HUES6 (cell line): Measurements from ENCODE around the gene C17orf114.

Experiments
- H3K27ac ChIP-seq: 2 replicates; pipeline ENCODE4 v1.7.0; 2013; ENCODE audit warnings: low read depth, mild to moderate bottlenecking, low read length, inconsistent platforms
- H3K27me3 ChIP-seq: 2 replicates; pipeline ENCODE4 v1.6.1; 2013; ENCODE audit warnings: low read length; ENCODE audit not compliant: control insufficient read depth, insufficient read depth
- H3K36me3 ChIP-seq: 2 replicates; pipeline ENCODE4 v1.6.1; 2013; ENCODE audit warnings: low read length; ENCODE audit not compliant: control insufficient read depth, insufficient read depth
- H3K4me1 ChIP-seq: 2 replicates; pipeline ENCODE4 v1.6.1; 2013; ENCODE audit warnings: low read length; ENCODE audit not compliant: control insufficient read depth, insufficient read depth
- H3K4me3 ChIP-seq: 2 replicates; pipeline ENCODE4 v1.5.1; 2013; ENCODE audit warnings: low read depth, low read length
- H3K9ac ChIP-seq: one replicate; pipeline ENCODE4 v1.6.1; 2013; ENCODE audit warnings: mild to moderate bottlenecking, low read length
- H3K9me3 ChIP-seq: 2 replicates; pipeline ENCODE4 v1.6.1; 2013; ENCODE audit warnings: low read depth, low read length; ENCODE audit not compliant: control insufficient read depth, insufficient read depth

C17orf114 gene

DNA sequence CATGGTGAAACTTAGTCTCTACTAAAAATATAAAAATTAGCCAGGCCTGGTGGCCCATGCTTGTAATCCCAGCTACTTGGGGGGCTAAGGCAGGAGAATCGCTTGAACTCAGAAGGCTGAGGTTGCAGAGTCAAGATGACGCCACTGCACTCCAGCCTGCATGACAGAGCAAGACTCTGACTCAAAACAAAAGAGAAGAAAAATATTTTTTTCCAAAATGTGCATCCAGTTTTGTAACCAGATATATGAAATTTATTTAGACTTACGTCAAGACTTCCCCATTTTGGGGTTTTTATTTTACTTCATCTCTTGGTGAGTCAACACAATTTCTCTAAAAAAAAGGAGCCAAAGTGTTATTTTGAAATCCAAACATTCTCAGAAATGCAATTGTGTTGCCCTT lies 35.9 kb downstream of the C17orf114 start:
- no peak overlapping the region for H3K9ac ChIP-seq
- no peaks in the 10 kb centered on the region for H3K36me3 ChIP-seq
- H3K27me3 ChIP-seq = no peaks in the 10 kb centered on the region
- H3K4me3 ChIP-seq = no peak overlapping the region
- no peak overlapping the region for H3K27ac ChIP-seq
- H3K4me1 ChIP-seq = no peaks in the 10 kb centered on the region
- H3K9me3 ChIP-seq = no peaks in the 10 kb centered on the region

DNA sequence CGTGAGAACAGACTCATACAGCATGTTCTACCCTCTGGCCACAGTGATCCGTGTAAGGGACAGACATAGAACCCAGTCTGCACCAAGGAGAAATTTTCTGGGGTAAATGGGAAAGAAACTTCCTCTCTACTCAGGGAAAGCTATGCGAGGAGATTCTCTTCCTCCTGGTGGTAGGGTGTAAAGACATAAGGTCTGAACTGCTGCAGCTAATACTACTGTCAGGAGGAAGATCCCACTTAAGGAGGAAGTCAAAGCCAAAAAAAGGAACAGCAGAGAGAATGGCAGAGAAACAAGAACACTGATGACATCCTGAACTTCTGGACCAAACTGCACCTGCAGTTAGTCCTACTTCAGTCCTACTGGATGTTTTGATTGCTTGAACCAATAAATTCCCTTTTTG lies 37.5 kb downstream of the C17orf114 start:
- Histone ChIP-seq H3K4me1 (no peaks in the 10 kb centered on the region), H3K36me3 (no peaks in the 10 kb centered on the region), H3K4me3 (no peak overlapping the region), H3K27me3 (no peaks in the 10 kb centered on the region), H3K27ac (no peak overlapping the region), H3K9ac (no peak overlapping the region), H3K9me3 (no peaks in the 10 kb centered on the region)

DNA sequence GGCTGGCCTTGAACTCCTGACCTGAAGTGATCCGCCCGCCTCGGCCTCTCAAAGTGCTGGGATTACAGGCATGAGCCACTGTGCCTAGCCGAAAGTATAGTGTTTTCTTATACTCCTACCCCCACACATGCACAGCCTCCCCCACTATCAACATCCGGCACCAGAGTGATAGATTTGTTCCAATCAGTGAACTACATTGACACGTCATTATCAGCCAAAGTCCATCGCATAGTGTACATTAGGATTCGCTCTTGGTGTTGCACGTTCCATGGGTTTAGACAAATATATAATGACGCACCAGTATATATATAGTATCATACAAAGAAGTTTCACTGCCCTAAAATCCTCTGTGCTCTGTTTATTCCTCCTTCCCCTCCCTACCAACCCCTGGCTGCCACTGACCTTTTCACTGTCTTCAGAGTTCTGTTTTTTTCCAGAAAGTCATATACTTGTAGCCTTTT lies 42.3 kb downstream of the C17orf114 start:
- H3K4me1 ChIP-seq = no peaks in the 10 kb centered on the region
- H3K27me3 ChIP-seq = peaks cover 3% of the 10 kb centered on the region; the same call in 1 of the 2 replicates
- H3K27ac ChIP-seq = no peak overlapping the region
- H3K9ac ChIP-seq = no peak overlapping the region
- H3K4me3 ChIP-seq = no peak overlapping the region
- no peaks in the 10 kb centered on the region for H3K9me3 ChIP-seq
- H3K36me3 ChIP-seq = no peaks in the 10 kb centered on the region

DNA sequence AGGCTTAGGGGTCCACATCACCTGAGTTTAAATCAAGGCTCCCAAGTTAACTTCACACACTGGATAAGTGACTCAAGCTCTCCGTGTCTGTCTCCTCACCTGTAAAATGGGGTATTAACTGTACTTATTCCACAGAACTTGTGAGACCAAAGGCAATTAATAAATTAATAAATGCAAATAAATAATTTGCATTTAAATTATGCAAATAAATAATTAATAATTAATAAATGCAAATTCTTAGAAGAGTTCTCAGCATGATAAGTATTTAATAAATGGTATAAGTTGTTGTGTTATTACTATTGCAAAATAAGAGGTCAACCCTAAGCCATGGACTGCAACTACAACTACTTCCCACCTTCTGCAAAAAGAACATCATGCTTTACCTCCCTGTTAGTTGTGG lies 48.7 kb downstream of the C17orf114 start:
- H3K4me3 ChIP-seq = no peak overlapping the region
- H3K27ac ChIP-seq = no peak overlapping the region
- H3K9ac ChIP-seq = no peak overlapping the region
- no peaks in the 10 kb centered on the region for H3K9me3 ChIP-seq
- no peaks in the 10 kb centered on the region for H3K36me3 ChIP-seq
- H3K4me1 ChIP-seq = no peaks in the 10 kb centered on the region
- peaks cover 7% of the 10 kb centered on the region; the same call in 1 of the 2 replicates for H3K27me3 ChIP-seq

DNA sequence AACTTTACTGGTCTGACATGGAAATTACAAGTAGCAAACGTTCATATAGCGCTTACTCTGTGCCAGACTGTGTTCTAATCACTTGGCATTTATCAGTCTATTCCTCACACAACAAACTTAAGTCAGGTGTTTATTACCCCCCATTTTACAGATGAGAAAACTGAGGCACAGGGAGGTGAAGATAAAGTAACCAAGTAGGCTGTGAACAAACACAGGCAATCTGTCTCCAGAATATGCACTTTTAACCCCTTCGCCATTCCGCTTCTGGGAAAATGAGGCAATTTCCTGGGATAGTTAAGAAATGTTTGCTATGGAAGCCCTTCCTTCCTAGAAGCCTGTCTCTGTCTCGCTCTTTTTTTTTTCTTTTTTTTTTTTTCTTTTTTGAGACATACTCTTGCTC lies 50.2 kb downstream of the C17orf114 start:
- Histone ChIP-seq H3K27me3 (peaks cover 7% of the 10 kb centered on the region; the same call in 1 of the 2 replicates), H3K9me3 (no peaks in the 10 kb centered on the region), H3K36me3 (no peaks in the 10 kb centered on the region), H3K9ac (no peak overlapping the region), H3K4me3 (no peak overlapping the region), H3K4me1 (no peaks in the 10 kb centered on the region), H3K27ac (no peak overlapping the region)
